GM06990 (cell line): ENCODE measurements around the gene TM2D3.
"Not testable (repeated sequence)": the region's sequence is repeated elsewhere in the genome, so short reads cannot be mapped to it uniquely, and the experiment has no call there.

Experiments used
- DNase-seq: peaks from one replicate; pipeline ENCODE4 v3.0.0-alpha.2; 2011; ENCODE audit not compliant: insufficient read length; ENCODE audit errors: extremely low read depth
- H3K27me3 ChIP-seq: replicated peaks from 2 replicates; pipeline ENCODE4 v1.6.0; 2011; ENCODE audit warnings: low read length; ENCODE audit not compliant: control insufficient read depth, insufficient read depth
- H3K36me3 ChIP-seq: 2 replicates; pipeline ENCODE4 v1.5.1; 2011; ENCODE audit warnings: low read length; ENCODE audit not compliant: control insufficient read depth, insufficient read depth
- H3K4me3 ChIP-seq: replicated peaks from 2 replicates; pipeline ENCODE4 v1.5.1; 2011; ENCODE audit warnings: low read depth, mild to moderate bottlenecking, control low read depth, low read length
- TF ChIP-seq, protein P1 (sequence below): IDR thresholded peaks from 2 replicates; pipeline ENCODE4 v1.5.1; 2011; ENCODE audit warnings: low read length, control low read depth, mild to moderate bottlenecking, inconsistent platforms; ENCODE audit not compliant: insufficient read depth, poor library complexity, severe bottlenecking

TM2D3 gene

DNA sequence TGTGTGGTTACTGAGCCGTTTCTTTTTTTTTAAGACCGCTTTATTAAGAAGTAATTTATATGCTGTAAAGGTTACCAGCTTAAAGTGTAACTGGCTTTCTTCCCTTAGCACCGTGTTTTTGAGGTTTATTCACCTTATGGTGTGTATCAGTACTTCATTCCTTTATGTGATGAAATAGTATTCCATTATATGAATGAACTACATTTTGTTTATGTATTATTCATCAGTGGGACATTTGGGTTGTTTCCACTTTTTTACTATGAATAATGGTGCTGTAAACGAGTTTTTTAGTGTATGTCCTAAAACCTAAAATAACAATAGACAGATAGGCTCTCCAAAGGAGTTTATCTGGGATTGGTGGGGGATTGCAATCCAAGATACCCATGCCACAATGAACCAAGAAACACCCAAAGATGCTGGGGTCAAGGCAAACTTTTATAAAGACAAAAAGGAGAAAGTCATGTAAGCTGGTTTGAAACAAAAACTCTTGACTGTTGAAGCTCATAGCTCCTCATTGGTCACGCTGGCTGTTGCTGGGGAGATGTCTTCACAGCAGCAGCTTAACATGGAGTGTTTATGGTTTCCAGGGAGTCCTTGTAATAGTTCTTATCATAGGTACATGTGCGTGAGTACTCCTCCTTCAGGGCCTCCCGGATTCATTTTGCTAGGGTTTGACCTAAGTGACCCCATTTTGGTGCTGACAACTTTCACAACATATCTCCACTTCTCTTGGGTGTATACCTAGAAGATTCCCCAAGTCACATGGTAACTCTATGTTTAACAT is 16.0 kb downstream of the TM2D3 start:
- no peaks in the 10 kb centered on the region for H3K27me3 ChIP-seq
- no peak overlapping the region for H3K4me3 ChIP-seq
- peaks cover 4% of the 10 kb centered on the region for H3K36me3 ChIP-seq
- TF ChIP-seq, protein P1, sequence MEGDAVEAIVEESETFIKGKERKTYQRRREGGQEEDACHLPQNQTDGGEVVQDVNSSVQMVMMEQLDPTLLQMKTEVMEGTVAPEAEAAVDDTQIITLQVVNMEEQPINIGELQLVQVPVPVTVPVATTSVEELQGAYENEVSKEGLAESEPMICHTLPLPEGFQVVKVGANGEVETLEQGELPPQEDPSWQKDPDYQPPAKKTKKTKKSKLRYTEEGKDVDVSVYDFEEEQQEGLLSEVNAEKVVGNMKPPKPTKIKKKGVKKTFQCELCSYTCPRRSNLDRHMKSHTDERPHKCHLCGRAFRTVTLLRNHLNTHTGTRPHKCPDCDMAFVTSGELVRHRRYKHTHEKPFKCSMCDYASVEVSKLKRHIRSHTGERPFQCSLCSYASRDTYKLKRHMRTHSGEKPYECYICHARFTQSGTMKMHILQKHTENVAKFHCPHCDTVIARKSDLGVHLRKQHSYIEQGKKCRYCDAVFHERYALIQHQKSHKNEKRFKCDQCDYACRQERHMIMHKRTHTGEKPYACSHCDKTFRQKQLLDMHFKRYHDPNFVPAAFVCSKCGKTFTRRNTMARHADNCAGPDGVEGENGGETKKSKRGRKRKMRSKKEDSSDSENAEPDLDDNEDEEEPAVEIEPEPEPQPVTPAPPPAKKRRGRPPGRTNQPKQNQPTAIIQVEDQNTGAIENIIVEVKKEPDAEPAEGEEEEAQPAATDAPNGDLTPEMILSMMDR, result no peak
- DNase-seq, result no peak

DNA sequence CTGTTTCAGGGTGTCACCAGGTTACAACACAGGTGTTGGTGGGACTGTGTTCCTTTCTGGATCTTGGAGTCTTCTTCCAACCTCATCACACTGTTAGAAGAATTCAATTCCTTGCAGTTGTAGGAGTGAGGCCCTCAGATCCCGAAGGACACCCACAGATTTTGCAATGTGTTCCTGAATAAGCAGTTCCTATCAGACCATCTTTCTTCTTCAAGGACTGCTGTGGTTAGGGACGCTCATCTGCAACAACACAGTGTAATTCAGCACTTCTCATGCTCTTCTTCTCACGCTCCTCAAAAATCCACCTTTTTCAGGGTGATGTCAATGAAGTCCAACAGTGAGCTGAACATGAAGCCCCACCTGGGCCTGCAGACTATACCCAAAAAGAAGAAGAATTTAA is 18.8 kb downstream of the TM2D3 start:
- Histone ChIP-seq H3K27me3 (no peaks in the 10 kb centered on the region), H3K4me3 (no peak overlapping the region), H3K36me3 (no peaks in the 10 kb centered on the region)
- no peak for DNase-seq
- TF ChIP-seq, protein P1, result no peak

- not testable (repeated sequence) for DNase-seq, H3K27me3 ChIP-seq, H3K4me3 ChIP-seq, H3K36me3 ChIP-seq
These were observed 25.5 kb downstream of the TM2D3 start for GRCh38 chr15:101626729-101627128.

GRCh38 chr15:101625980-101626379 is 26.2 kb downstream of the TM2D3 start:
- TF ChIP-seq, protein P1, result no peak
- DNase-seq, result no peak
- Histone ChIP-seq H3K27me3 (no peaks in the 10 kb centered on the region), H3K4me3 (no peak overlapping the region), H3K36me3 (no peaks in the 10 kb centered on the region; the same call in 1 of the 2 replicates)

GRCh38 chr15:101625184-101625583 is 27.0 kb downstream of the TM2D3 start:
- Histone ChIP-seq H3K27me3 (no peaks in the 10 kb centered on the region), H3K4me3 (no peak overlapping the region), H3K36me3 (no peaks in the 10 kb centered on the region; the same call in 1 of the 2 replicates)
- TF ChIP-seq, protein P1, result no peak
- DNase-seq, result no peak

DNA sequence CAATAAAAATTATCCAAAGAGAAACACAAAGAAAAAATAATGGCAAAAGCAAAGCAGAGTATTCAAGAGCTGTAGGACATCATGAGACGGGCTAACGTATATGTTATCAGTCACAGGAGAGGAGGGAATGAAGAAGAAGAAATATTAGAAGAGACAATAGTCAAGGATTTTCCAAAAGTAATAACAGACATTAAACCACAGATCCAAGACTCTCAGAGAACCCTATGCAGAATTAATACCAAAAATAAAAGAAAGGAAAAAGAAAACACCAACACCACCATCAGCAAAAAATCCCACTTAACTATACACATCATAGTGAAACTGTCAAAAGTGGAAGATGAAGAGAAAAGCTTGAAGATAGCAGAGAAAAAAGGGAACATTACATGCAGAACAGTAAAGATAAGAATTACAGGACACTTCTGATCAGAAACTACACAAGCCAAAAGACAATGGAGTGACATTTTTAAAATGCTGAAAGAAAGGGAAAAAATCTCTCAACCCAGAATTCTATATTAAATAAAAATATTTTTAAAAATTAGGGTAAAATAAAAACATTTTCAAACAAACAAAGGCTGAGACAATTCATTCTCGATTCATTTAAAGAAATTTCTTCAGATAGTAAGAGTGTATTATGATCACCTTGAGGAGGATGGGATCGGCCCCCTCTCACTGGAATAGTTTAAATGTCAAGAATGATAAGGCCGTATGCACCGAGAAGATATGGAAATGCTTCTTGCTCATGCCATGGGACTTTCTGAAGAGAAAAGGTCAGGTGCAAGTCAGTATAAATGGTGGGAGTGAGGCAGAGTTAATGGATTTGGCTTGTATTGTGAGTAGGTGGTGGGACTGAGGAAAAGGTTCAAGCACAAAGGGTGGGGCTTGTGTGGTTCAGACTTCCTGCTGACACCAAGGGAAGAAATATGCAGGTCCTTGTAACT is 28.5 kb downstream of the TM2D3 start:
- Histone ChIP-seq H3K4me3 (no peak overlapping the region), H3K27me3 (no peaks in the 10 kb centered on the region), H3K36me3 (no peaks in the 10 kb centered on the region; the same call in 1 of the 2 replicates)
- TF ChIP-seq, protein P1, result no peak
- no peak for DNase-seq
